ENCODE measurements around the gene GPR156.
"Not testable (repeated sequence)": the region's sequence is repeated elsewhere in the genome, so short reads cannot be mapped to it uniquely, and the experiment has no call there.

Gene GPR156

GRCh38 chr3:120274739-120275167 lies 10.3 kb downstream of the GPR156 start:
- no peak for DNase-seq (ENCODE audit: low read depth)

DNA sequence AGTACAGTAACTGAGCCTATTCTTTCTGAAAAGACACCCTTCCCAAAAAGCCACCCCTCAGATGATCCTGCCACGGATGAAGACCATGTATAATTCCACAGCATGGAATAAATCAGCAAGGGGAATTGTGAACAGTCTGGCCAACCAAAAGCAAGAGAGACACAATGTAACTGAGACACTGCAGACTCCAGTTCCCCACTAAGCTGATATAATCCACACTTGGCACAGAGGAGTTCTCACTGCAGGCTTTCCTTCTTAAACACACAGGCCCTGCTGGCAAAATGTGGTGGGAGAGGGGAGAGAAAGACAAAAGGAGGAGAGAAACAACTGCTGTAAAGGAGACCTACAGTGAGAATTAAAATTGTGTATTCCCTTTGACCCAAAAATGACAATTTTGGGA lies 12.7 kb downstream of the GPR156 start:
- no peak for DNase-seq (ENCODE audit: low read depth)

GRCh38 chr3:120265989-120266388 lies 19.0 kb downstream of the GPR156 start:
- no peak for DNase-seq (ENCODE audit: low read depth)

DNA sequence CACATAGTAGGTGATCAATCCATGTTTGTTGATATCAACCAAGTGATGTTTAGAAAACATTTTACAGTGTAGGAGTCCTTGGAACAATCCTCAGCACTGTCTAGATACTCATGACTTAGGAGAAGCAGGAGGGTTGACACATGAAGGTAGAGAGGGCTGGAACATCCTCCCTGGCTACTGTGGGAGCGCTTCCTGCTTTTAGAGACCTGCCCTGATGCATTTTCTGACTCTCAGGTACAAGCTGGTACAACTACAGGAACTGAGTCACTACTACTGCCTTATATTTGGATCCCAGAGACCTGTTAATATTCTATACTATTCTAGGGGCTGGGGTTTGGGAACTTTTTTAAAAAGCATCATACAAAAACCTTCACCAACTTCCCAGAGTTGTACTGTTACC lies 20.1 kb downstream of the GPR156 start:
- DNase-seq (ENCODE audit: low read depth): no peak

DNA sequence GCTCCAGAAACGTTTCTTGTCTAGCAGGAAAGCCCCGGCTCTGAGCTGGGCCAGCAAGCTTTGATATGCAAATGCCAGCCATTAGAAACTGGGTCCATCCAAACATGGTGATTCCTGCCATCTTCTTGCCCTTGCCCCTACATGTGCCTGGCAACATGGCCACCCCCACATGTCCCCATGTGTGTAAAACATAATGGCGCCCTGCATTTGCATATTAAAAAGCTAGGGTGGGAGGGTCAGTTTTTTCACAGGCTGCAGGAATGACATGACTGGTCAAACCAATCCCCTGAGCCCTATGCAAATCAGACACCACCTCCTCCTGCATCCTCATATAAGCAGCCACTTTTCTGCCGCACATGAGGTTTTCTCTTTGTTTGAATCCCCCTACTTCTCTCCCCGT lies 21.2 kb downstream of the GPR156 start:
- no peak for DNase-seq (ENCODE audit: low read depth)

DNA sequence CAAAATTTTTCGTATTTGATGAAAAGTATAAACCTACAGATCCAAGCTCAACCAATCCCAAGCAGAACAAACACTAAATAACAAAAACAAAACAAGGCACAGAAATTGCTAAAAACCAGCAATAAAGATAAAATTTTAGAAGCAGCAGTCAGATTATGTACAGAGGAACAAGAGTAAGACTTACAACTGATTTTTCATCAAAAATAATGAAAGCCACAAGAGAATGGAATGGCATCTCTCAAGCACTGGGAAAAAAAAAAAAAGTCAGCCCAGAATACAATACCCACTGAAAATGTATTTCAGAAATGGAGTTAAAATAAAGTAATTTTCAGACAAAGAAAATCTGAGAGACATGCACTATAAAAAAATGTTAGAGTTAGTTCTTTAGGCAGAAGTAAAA lies 27.0 kb downstream of the GPR156 start:
- DNase-seq (ENCODE audit: low read depth): no peak

GRCh38 chr3:120245386-120245785 lies 39.6 kb downstream of the GPR156 start:
- DNase-seq (ENCODE audit: low read depth): no peak

GRCh38 chr3:120244834-120245225 lies 40.2 kb downstream of the GPR156 start:
- DNase-seq (ENCODE audit: low read depth): no peak

DNA sequence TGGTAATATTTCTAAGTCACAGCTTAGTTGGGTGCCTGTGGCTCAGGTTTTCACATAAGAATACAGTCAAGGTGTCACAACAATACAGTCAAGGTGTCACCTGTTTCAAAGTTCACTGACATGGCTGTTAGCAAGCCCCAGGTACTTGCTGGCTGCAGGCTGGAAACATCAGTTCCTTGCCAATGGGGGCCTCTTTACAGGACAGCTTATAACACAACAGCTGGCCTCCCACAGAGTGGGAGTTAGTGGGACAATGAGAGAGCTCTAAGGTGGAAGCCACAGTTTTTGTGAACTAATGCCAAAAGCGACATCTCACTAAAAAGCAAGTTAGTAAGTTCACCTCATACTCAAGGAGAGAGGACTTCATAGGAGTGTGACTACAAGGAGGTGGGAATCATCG lies 45.4 kb downstream of the GPR156 start:
- DNase-seq (ENCODE audit: low read depth): no peak

DNA sequence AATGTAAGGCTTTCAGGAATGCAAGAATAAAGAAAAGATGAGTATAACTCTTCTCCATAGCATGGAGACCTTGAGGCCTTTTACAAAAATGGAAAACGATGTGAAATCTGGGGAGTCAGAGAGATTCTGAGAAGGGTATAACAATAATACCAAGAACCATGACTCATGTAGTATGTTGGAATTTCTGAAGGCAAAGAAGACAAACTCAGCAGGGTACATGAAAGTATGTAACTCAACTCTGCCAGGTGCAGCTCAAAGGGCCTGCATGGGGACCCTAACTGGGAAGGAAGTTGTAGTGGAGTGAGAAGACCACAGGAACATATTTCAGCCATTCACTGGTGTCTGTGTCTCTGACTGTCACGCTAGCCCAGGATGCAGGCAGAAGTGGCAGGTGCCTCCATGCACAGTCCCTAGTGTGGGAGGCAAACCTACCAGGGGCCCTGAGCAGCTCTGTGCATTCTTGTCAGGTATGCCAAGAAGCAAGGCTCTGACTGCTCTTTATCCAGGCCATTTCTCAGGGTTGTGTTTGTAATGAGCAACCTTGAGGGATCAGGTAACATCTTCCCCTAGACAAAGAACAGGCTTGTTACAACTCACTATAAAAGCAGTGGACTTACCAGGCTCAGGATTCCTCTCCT lies 57.2 kb downstream of the GPR156 start:
- no peak for DNase-seq (ENCODE audit: low read depth)

GRCh38 chr3:120224237-120224636 lies 60.8 kb downstream of the GPR156 start:
- DNase-seq (ENCODE audit: low read depth): no peak

DNA sequence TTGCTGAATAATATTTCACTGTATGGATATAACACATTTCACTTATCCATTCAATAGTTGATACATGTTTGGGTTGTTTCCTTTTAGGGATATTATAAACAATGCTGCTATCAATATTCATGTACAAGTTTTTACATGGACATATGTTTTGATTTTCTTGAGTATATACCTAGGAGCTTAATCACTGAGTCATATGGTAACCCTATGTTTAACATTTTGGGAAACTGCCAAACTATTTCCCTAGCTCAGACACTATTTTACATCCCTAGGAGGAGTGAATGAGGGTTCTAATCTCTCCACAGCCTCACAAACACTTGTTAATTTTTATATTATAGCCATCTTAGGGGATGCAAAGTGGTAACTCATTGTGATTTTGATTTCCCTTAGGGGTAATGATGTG lies 66.0 kb downstream of the GPR156 start:
- no peak for DNase-seq (ENCODE audit: low read depth)

GRCh38 chr3:120216633-120217032 lies 68.4 kb downstream of the GPR156 start:
- DNase-seq (ENCODE audit: low read depth): not testable (repeated sequence)

GRCh38 chr3:120214176-120214575 lies 70.8 kb downstream of the GPR156 start:
- no peak for DNase-seq (ENCODE audit: low read depth)

DNA sequence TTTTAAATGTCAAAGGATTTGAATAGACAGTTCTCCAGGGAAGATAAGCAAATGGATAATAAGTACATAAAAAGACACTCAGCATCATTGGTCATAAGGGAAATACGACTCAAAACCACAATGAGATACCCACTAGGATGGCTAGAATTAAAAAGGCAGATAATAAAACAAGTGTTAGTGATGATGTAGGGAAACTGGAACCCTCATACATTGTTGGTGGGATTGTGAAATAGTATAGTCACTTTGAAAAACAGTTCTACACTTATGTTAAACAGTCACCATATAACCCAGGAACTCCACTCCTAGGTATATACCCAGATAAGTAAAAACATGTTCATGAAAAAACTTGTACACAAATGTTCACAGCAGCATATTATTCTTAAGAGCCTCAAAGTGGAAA lies 72.5 kb downstream of the GPR156 start:
- no peak for DNase-seq (ENCODE audit: low read depth)

GRCh38 chr3:120209425-120209824 lies 75.6 kb downstream of the GPR156 start:
- DNase-seq (ENCODE audit: low read depth): no peak

DNA sequence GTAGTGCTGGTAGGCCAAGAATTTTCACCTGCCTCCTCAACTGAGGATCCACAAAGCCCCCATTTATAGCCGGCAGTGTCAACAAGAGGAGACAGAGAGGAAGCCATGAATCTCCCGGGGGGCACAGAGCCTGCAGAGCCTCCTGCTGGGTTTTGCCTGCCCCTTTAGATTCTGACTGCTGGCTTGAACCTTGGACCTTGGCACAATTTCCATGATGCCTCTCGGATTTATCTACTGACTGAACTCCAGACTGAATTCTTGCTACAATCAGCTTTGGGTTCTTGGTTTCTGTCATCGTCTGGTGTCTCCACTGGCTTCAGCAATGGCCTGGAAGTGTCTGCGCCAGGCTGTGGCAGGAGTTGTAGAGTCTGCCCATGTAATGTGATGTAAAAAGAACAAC lies 80.7 kb downstream of the GPR156 start:
- DNase-seq (ENCODE audit: low read depth): no peak

DNA sequence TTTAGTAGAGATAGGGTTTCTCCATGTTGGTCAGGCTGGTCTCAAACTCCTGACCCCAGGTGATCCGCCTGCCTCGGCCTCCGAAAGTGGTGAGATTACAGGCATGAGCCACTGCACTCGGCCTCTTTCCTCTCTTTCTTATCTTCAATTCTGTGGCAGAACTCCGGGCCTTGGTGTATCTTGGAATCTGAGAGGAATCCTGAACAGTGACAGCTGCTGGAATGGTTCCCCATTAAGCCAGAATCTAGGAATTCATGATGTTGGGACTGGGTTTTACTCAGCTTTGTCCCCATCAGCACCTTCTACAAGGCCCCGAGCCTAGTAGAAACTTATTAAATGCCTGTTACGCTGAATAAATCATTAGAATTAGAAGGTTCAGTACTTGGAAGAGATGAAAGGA lies 81.4 kb downstream of the GPR156 start:
- DNase-seq (ENCODE audit: low read depth): no peak

- no peak for DNase-seq (ENCODE audit: low read depth)
Measured at GRCh38 chr3:120203016-120203415, 82.0 kb downstream of the GPR156 start.

- no peak for DNase-seq (ENCODE audit: low read depth)
Measured at GRCh38 chr3:120202363-120202762, 82.7 kb downstream of the GPR156 start.

DNA sequence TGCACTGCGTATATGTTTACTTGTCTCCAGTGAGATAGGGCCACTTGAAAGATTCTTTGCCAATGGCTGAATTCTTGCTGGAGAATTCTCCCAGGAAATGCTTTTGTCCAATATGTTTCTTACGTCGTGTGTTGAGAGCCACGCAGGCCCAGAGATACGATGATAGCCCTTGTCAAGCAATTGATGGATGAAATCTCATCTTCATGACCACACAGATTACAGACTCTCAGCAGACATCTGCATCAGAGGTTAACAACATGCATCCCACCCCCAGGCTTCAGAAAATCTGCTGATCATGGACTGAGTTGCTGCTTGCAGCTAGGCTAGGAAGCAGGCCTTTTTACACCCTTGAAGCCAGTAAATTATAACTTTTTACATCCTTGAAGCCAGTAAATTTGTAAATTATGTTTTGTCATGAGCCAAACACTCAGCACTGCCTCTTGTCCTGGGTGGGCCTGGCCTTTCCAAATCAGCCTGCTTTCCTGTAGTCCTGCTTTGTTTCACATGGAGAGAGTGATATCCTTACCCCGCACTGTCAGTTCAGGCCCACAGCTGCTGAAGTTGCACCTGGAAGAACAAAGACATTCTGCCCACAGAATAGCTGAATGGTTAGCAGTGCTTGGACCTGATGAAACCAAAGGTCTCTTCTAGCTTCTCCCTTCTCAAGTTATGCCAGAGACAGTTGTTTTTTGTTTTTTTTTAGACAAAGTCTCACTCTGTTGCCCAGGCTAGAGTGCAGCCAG lies 84.4 kb downstream of the GPR156 start:
- no peak for DNase-seq (ENCODE audit: low read depth)

GRCh38 chr3:120198305-120198878 lies 86.6 kb downstream of the GPR156 start:
- no peak for DNase-seq (ENCODE audit: low read depth)

- DNase-seq (ENCODE audit: low read depth): no peak
Measured at GRCh38 chr3:120196812-120197211, 88.2 kb downstream of the GPR156 start.

- no peak for DNase-seq (ENCODE audit: low read depth)
Measured at GRCh38 chr3:120196333-120196732, 88.7 kb downstream of the GPR156 start.

Measured in activated T-cell treated with anti-CD3 and anti-CD28 coated beads for 24 hours (primary cell).